ENCODE data around the gene ATXN1.
"Not testable (repeated sequence)": the region's sequence is repeated elsewhere in the genome, so short reads cannot be mapped to it uniquely, and the experiment has no call there.

ATXN1 gene

GRCh38 chr6:16625291-16626265 is 135.7 kb downstream of the ATXN1 start:
- H3K36me3 Mint-ChIP-seq (ENCODE audit: low read depth) = peaks cover 22% of the 10 kb centered on the region
- DNase-seq = no peak
- no peak overlapping the region for H3K4me3 Mint-ChIP-seq
- H3K27me3 Mint-ChIP-seq = no peaks in the 10 kb centered on the region
- ATAC-seq = no peak
- peaks cover 30% of the 10 kb centered on the region for H3K4me1 Mint-ChIP-seq
- H3K9me3 Mint-ChIP-seq = peaks cover 12% of the 10 kb centered on the region
- H3K27ac Mint-ChIP-seq = no peak overlapping the region

GRCh38 chr6:16624636-16625290 is 136.5 kb downstream of the ATXN1 start:
- DNase-seq (no peak), ATAC-seq (no peak)
- H3K27ac Mint-ChIP-seq = no peak overlapping the region
- no peak overlapping the region for H3K4me3 Mint-ChIP-seq
- peaks cover 17% of the 10 kb centered on the region for H3K36me3 Mint-ChIP-seq (ENCODE audit: low read depth)
- H3K9me3 Mint-ChIP-seq = peaks cover 12% of the 10 kb centered on the region
- H3K27me3 Mint-ChIP-seq = no peaks in the 10 kb centered on the region
- peaks cover 31% of the 10 kb centered on the region for H3K4me1 Mint-ChIP-seq

GRCh38 chr6:16623731-16624130 is 137.5 kb downstream of the ATXN1 start:
- no peak overlapping the region for H3K4me3 Mint-ChIP-seq
- no peak for DNase-seq
- peaks cover 38% of the 10 kb centered on the region for H3K4me1 Mint-ChIP-seq
- peaks cover 11% of the 10 kb centered on the region for H3K36me3 Mint-ChIP-seq (ENCODE audit: low read depth)
- H3K27me3 Mint-ChIP-seq = no peaks in the 10 kb centered on the region
- peaks cover 8% of the 10 kb centered on the region for H3K9me3 Mint-ChIP-seq
- no peak overlapping the region for H3K27ac Mint-ChIP-seq
- ATAC-seq = no peak

GRCh38 chr6:16623029-16623653 is 138.1 kb downstream of the ATXN1 start:
- Mint-ChIP-seq H3K27ac (peak overlapping the region; percentile 2), H3K9me3 (peaks cover 3% of the 10 kb centered on the region), H3K4me1 (peaks cover 38% of the 10 kb centered on the region), H3K4me3 (no peak overlapping the region), H3K27me3 (no peaks in the 10 kb centered on the region), H3K36me3 (ENCODE audit: low read depth) (peaks cover 8% of the 10 kb centered on the region)
- no peak for ATAC-seq
- no peak for DNase-seq

GRCh38 chr6:16622193-16622592 is 139.1 kb downstream of the ATXN1 start:
- no peak for ATAC-seq
- no peak for DNase-seq
- peak overlapping the region; percentile 4 for H3K27ac Mint-ChIP-seq
- peaks cover 38% of the 10 kb centered on the region for H3K4me1 Mint-ChIP-seq
- no peaks in the 10 kb centered on the region for H3K27me3 Mint-ChIP-seq
- no peaks in the 10 kb centered on the region for H3K9me3 Mint-ChIP-seq
- H3K4me3 Mint-ChIP-seq = no peak overlapping the region
- H3K36me3 Mint-ChIP-seq (ENCODE audit: low read depth) = peaks cover 6% of the 10 kb centered on the region

- no peak for ATAC-seq
- peaks cover 38% of the 10 kb centered on the region for H3K4me1 Mint-ChIP-seq
- peaks cover 8% of the 10 kb centered on the region for H3K36me3 Mint-ChIP-seq (ENCODE audit: low read depth)
- no peaks in the 10 kb centered on the region for H3K9me3 Mint-ChIP-seq
- H3K4me3 Mint-ChIP-seq = no peak overlapping the region
- no peak overlapping the region for H3K27ac Mint-ChIP-seq
- DNase-seq = no peak
- no peaks in the 10 kb centered on the region for H3K27me3 Mint-ChIP-seq
Observed at GRCh38 chr6:16621002-16621401, 140.3 kb downstream of the ATXN1 start.

- peaks cover 8% of the 10 kb centered on the region for H3K36me3 Mint-ChIP-seq (ENCODE audit: low read depth)
- no peak overlapping the region for H3K27ac Mint-ChIP-seq
- H3K27me3 Mint-ChIP-seq = no peaks in the 10 kb centered on the region
- ATAC-seq (no peak), DNase-seq (no peak)
- H3K4me1 Mint-ChIP-seq = peaks cover 32% of the 10 kb centered on the region
- H3K4me3 Mint-ChIP-seq = no peak overlapping the region
- no peaks in the 10 kb centered on the region for H3K9me3 Mint-ChIP-seq
Observed at GRCh38 chr6:16619777-16620176, 141.5 kb downstream of the ATXN1 start.

GRCh38 chr6:16618962-16619361 is 142.3 kb downstream of the ATXN1 start:
- Mint-ChIP-seq H3K27ac (peak overlapping the region; percentile 8), H3K9me3 (no peaks in the 10 kb centered on the region), H3K4me3 (no peak overlapping the region), H3K36me3 (ENCODE audit: low read depth) (peaks cover 10% of the 10 kb centered on the region), H3K4me1 (peaks cover 31% of the 10 kb centered on the region), H3K27me3 (no peaks in the 10 kb centered on the region)
- DNase-seq (no peak), ATAC-seq (no peak)

- not testable (repeated sequence) for H3K9me3 Mint-ChIP-seq; ATAC-seq; H3K4me1 Mint-ChIP-seq; H3K27me3 Mint-ChIP-seq; H3K27ac Mint-ChIP-seq; H3K4me3 Mint-ChIP-seq; H3K36me3 Mint-ChIP-seq (ENCODE audit: low read depth); DNase-seq
Observed at GRCh38 chr6:16615215-16615614, 146.0 kb downstream of the ATXN1 start.

- peaks cover 13% of the 10 kb centered on the region for H3K36me3 Mint-ChIP-seq (ENCODE audit: low read depth)
- not testable (repeated sequence) for H3K27ac Mint-ChIP-seq, H3K9me3 Mint-ChIP-seq, DNase-seq, H3K4me3 Mint-ChIP-seq, H3K27me3 Mint-ChIP-seq, H3K4me1 Mint-ChIP-seq
- ATAC-seq = peak; percentile 43
Observed at GRCh38 chr6:16614143-16614542, 147.1 kb downstream of the ATXN1 start.

- H3K9me3 Mint-ChIP-seq, DNase-seq, ATAC-seq, H3K27ac Mint-ChIP-seq, H3K4me3 Mint-ChIP-seq, H3K4me1 Mint-ChIP-seq, H3K27me3 Mint-ChIP-seq: not testable (repeated sequence)
- H3K36me3 Mint-ChIP-seq (ENCODE audit: low read depth) = peaks cover 13% of the 10 kb centered on the region
Observed at GRCh38 chr6:16613504-16613903, 147.8 kb downstream of the ATXN1 start.

GRCh38 chr6:16608444-16608843 is 152.8 kb downstream of the ATXN1 start:
- Mint-ChIP-seq H3K27me3 (no peaks in the 10 kb centered on the region), H3K4me3 (no peak overlapping the region), H3K27ac (no peak overlapping the region), H3K36me3 (ENCODE audit: low read depth) (peaks cover 11% of the 10 kb centered on the region), H3K9me3 (no peaks in the 10 kb centered on the region), H3K4me1 (peaks cover 8% of the 10 kb centered on the region)
- DNase-seq (no peak), ATAC-seq (no peak)

GRCh38 chr6:16602035-16602434 is 159.2 kb downstream of the ATXN1 start:
- H3K4me3 Mint-ChIP-seq = no peak overlapping the region
- ATAC-seq = peak; percentile 97

GRCh38 chr6:16600701-16601100 is 160.6 kb downstream of the ATXN1 start:
- Mint-ChIP-seq H3K27ac (no peak overlapping the region), H3K9me3 (no peaks in the 10 kb centered on the region), H3K27me3 (no peaks in the 10 kb centered on the region), H3K4me1 (peaks cover 49% of the 10 kb centered on the region), H3K4me3 (no peak overlapping the region), H3K36me3 (ENCODE audit: low read depth) (peaks cover 15% of the 10 kb centered on the region)
- no peak for ATAC-seq
- no peak for DNase-seq

More at GRCh38 chr6:16602035-16602434, 159.2 kb downstream of the ATXN1 start:
- Mint-ChIP-seq H3K27me3 (no peaks in the 10 kb centered on the region), H3K9me3 (no peaks in the 10 kb centered on the region), H3K4me1 (peaks cover 49% of the 10 kb centered on the region), H3K36me3 (ENCODE audit: low read depth) (peaks cover 12% of the 10 kb centered on the region), H3K27ac (peak overlapping the region; percentile 41)
- peak; percentile 58 for DNase-seq
